Adrenal gland (tissue), 5 donors: ENCODE data around the gene CACNA1I.

Source experiments
- POLR2A ChIP-seq, 2 donors: fragments of 450-650 bp; IDR thresholded peaks; one replicate each; pipeline ENCODE4 v1.6.1; 2017; ENCODE audit warnings: antibody characterized with exemption in 2 of 2, mild to moderate bottlenecking in 2 of 2, moderate library complexity in 1 of 2
- TF ChIP-seq, protein P1 (sequence below), 6 experiments: fragments of 450-650 bp in 4 of 6; fragments of 200-600 bp in 2 of 6; sonication (generic) in 1 of 6; IDR thresholded peaks; 1 replicate in 5 of 6; 2 replicates in 1 of 6; pipeline versions ENCODE4 v1.5.1 to v1.8.0; 2016 to 2021; ENCODE audit warnings: antibody characterized with exemption in 6 of 6, mild to moderate bottlenecking in 2 of 6, moderate library complexity in 1 of 6
- donor health status: DM: no; HTN: no; CAD: no.

- TF ChIP-seq POLR2A (IDR thresholded peaks at IDR 0.05) = no peak
- TF ChIP-seq, protein P1, sequence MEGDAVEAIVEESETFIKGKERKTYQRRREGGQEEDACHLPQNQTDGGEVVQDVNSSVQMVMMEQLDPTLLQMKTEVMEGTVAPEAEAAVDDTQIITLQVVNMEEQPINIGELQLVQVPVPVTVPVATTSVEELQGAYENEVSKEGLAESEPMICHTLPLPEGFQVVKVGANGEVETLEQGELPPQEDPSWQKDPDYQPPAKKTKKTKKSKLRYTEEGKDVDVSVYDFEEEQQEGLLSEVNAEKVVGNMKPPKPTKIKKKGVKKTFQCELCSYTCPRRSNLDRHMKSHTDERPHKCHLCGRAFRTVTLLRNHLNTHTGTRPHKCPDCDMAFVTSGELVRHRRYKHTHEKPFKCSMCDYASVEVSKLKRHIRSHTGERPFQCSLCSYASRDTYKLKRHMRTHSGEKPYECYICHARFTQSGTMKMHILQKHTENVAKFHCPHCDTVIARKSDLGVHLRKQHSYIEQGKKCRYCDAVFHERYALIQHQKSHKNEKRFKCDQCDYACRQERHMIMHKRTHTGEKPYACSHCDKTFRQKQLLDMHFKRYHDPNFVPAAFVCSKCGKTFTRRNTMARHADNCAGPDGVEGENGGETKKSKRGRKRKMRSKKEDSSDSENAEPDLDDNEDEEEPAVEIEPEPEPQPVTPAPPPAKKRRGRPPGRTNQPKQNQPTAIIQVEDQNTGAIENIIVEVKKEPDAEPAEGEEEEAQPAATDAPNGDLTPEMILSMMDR (IDR thresholded peaks at IDR 0.05) = no peak
These were observed 114.2 kb downstream of the CACNA1I start for GRCh38 chr22:39684702-39685281.
